Testis (tissue), 3 donors: ENCODE data around the gene ATOH8. TPM values are rescaled to one million over a fixed set of nuclear protein-coding genes. Genes with fewer than 3 reads are reported as not detected.

Experiments
- DNase-seq: peaks from one replicate; pipeline ENCODE4 v3.0.0-alpha.2; 2019
- H3K27ac ChIP-seq, 2 donors: fragments of 200-600 bp; sonication (generic); one replicate each; pipeline ENCODE4 v1.5.1; 2019
- H3K27me3 ChIP-seq: fragments of 200-600 bp; sonication (generic); one replicate; pipeline ENCODE4 v1.5.1; 2019
- H3K36me3 ChIP-seq: fragments of 200-600 bp; sonication (generic); one replicate; pipeline ENCODE4 v1.5.1; 2017; ENCODE audit warnings: low read depth; ENCODE audit errors: missing control alignments
- H3K4me1 ChIP-seq: fragments of 200-600 bp; sonication (generic); one replicate; pipeline ENCODE4 v1.5.1; 2019
- H3K4me3 ChIP-seq, 2 donors: fragments of 200-600 bp; sonication (generic); one replicate each; pipeline ENCODE4 v1.5.1; 2017 to 2019
- H3K9me3 ChIP-seq: fragments of 200-600 bp; sonication (generic); one replicate; pipeline ENCODE4 v1.5.1; 2017
- POLR2A ChIP-seq: fragments of 450-650 bp; IDR thresholded peaks from one replicate; pipeline ENCODE4 v1.6.1; 2017; ENCODE audit warnings: antibody characterized with exemption, mild to moderate bottlenecking, moderate library complexity
- WGBS, 2 donors: methylation state at CpG; one replicate each; pipeline ENCODE4 v1.1.5; 2018; 5-methylcytosine and 5-hydroxymethylcytosine counted together
- intact Hi-C: fragments of 100-400 bp; cut with DNase I; formaldehyde crosslinking; loops from one replicate; pipeline ENCODE4 v1.15.1; 2023; ENCODE audit warnings: low total_unique reads
- polyA plus RNA-seq: library from polyadenylated mRNA; stranded (reverse); fragments of 350-450 nt; fragmentation: Illumina TruSeq; extraction: RNeasy Lipid Tissue Mini Kit (QIAGEN cat#74804); gene quantifications from one replicate; pipeline ENCODE4 v1.2.3, GENCODE V29; 2014; ENCODE audit warnings: low read depth, low replicate concordance; ENCODE audit not compliant: insufficient read depth
- total RNA-seq, 2 donors: library from RNA; depleted of rRNA; stranded (reverse); fragments of >200 nt; gene quantifications; one replicate each; pipeline ENCODE4 v1.2.3, GENCODE V29; 2016
- TF ChIP-seq, protein P1 (sequence below), 3 experiments: fragments of 450-650 bp in 2 of 3; fragments of 200-600 bp in 1 of 3; sonication (generic) in 1 of 3; IDR thresholded peaks; one replicate each; pipeline ENCODE4 v1.5.1; 2016 to 2019; ENCODE audit warnings: antibody characterized with exemption in 3 of 3, mild to moderate bottlenecking in 2 of 3, moderate library complexity in 1 of 3

Gene ATOH8
- total and polyA plus RNA-seq, 3 donors from 2014 or later, result 13.5 to 16.8 (median 14.2) TPM

DNA sequence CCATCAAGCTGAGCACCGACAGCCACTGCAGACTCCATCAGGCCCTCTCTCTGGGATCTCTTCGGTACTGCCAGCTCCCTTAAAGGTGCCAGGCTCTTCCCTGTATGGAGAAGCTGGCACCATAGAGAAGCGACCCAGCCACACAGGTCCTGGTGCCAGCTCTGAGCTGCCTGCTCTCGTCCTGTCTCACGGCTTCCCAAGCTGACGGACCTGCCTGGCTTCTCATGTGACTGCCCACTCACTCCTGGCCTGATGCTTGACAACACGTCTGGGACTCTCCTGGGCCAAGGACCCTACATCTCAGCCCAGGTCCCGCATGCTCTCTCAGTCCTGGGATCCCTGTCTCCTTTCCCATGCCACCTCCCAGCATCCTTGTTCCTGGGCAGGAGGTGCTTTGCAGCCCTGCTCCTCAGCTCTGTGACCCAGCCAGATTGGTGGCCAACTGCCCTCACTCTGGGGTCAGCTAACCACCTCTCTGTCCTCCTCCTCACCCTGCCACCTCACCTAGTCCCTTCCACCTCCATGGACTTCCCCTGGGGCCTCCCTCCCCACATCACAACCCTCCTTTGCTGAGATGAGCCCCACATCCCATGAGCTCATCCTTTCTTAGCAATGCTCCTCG lies 12.5 kb upstream of the ATOH8 start:
- 83 to 86% methylated on average over 9 of the region's 9 CpGs for whole genome bisulfite sequencing, 2 donors
- intact Hi-C loops, result no loop called here
- no peaks in the 10 kb centered on the region for H3K9me3 ChIP-seq

DNA sequence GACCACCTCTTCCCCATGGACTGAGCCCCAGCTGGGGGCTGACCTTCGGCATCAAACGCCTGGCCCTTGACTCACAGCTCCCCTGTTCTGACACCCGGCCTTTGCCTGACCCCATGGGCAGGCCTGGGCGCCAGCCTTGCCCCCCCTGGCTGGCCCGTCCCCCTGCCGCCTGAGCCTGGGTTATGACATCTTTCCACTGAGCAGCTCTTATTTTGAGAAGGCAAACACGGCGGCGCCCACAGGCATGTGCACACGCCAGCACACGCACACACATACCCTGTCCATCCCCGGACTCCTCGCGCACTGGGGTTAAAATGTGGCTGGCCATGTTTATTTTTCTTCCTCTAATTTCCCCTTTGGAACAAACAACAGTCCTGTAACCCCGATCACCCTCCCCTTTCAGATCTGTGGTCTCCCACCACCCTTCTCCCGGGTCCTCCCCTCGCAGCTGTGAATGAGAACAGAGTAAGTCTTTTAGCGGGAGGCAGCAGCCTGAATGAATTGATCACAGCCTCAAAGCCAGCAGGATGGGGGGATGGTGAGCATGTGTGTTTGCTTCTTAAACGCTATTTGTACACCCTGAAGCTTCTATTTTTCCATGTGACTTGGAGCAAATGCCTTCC lies 11.8 kb upstream of the ATOH8 start:
- Histone ChIP-seq H3K27me3 (no peaks in the 10 kb centered on the region), H3K9me3 (no peaks in the 10 kb centered on the region), H3K27ac (peak overlapping the region; percentile 34 to 70), H3K4me1 (peaks cover 45% of the 10 kb centered on the region), H3K4me3 (no peak overlapping the region), H3K36me3 (no peaks in the 10 kb centered on the region)
- 32 to 44% methylated on average over 15 to 19 of the region's 19 CpGs for WGBS, 2 donors
- intact Hi-C loops, result no loop called here
- no peak for DNase-seq
- TF ChIP-seq, protein P1, sequence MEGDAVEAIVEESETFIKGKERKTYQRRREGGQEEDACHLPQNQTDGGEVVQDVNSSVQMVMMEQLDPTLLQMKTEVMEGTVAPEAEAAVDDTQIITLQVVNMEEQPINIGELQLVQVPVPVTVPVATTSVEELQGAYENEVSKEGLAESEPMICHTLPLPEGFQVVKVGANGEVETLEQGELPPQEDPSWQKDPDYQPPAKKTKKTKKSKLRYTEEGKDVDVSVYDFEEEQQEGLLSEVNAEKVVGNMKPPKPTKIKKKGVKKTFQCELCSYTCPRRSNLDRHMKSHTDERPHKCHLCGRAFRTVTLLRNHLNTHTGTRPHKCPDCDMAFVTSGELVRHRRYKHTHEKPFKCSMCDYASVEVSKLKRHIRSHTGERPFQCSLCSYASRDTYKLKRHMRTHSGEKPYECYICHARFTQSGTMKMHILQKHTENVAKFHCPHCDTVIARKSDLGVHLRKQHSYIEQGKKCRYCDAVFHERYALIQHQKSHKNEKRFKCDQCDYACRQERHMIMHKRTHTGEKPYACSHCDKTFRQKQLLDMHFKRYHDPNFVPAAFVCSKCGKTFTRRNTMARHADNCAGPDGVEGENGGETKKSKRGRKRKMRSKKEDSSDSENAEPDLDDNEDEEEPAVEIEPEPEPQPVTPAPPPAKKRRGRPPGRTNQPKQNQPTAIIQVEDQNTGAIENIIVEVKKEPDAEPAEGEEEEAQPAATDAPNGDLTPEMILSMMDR (IDR thresholded peaks at IDR 0.05), result no peak
- TF ChIP-seq POLR2A, result no peak

More for the DNA sequence above, 12.5 kb upstream of the ATOH8 start:
- no peak for DNase-seq
- Histone ChIP-seq H3K36me3 (no peaks in the 10 kb centered on the region), H3K27me3 (no peaks in the 10 kb centered on the region), H3K27ac (peak overlapping the region; percentile 34 to 70), H3K4me1 (peaks cover 45% of the 10 kb centered on the region), H3K4me3 (no peak overlapping the region)
- TF ChIP-seq, protein P1 (IDR thresholded peaks at IDR 0.05), result no peak
- TF ChIP-seq POLR2A, result no peak

DNA sequence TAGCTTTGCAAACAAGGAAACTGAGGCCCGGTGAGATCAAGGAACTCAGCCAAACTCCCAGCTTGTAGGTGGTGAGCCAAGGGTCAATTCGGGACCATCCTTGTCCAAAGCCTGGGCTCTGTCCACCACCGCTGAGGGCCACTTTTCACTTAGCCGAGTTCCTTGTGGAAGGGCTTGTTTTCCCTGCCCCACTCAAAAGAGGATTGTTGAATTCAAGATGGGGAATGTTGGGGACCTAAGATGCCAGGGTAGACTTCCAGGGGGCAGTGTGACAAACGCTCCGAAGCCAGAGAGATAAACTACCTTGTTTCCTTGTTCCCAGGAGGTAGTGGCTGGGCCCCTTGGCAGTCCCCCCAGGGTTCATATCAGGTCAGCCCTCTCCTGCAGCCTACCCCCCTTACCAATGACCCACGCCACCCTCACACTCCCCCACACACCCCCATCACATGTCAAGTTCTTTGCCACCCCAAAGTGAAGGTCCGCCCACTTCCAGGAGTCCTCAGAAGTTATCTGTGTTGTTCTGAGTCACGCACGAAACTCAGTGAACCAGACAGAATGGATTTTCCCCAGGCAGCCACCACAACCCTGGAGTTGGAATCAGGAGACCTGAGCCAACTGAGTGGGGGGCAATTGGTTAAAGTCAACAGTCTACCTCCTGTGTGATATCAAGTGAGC lies 10.3 kb upstream of the ATOH8 start:
- Histone ChIP-seq H3K36me3 (no peaks in the 10 kb centered on the region), H3K9me3 (no peaks in the 10 kb centered on the region), H3K27me3 (no peaks in the 10 kb centered on the region), H3K4me3 (no peak overlapping the region), H3K27ac (no peak overlapping the region), H3K4me1 (peaks cover 45% of the 10 kb centered on the region)
- intact Hi-C loops, result no loop called here
- WGBS, 2 donors, result 56% methylated on average over 10 of the region's 10 CpGs
- DNase-seq, result no peak
- TF ChIP-seq, protein P1 (IDR thresholded peaks at IDR 0.05), result no peak
- TF ChIP-seq POLR2A, result no peak

DNA sequence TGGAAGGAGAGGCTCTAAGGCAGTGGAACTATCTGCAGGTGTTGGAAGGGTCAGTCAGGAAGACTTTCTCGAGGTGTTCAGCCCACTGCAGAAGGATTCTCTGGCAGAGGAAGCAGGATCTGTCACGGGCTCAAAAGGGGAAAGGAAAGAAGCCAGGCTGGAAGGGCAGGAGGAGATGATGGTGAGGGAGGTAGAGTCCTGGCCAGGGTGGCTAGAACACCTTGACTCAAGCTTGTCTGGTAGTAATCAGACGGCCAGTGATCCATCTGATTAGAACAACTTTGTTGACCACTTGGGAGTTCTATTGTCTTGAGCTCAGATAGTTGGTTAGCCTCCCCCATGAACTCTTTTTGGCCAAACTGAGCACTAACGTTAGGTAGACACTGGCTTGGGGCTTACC lies 9.7 kb upstream of the ATOH8 start:
- no peak for DNase-seq

More for the DNA sequence above, 9.7 kb upstream of the ATOH8 start:
- H3K4me1 ChIP-seq, result peaks cover 45% of the 10 kb centered on the region
- H3K27me3 ChIP-seq, result no peaks in the 10 kb centered on the region
- intact Hi-C loops, result no loop called here
- TF ChIP-seq POLR2A, result no peak
- TF ChIP-seq, protein P1 (IDR thresholded peaks at IDR 0.05), result no peak
- H3K36me3 ChIP-seq, result no peaks in the 10 kb centered on the region
- H3K27ac ChIP-seq, result peak overlapping the region in 1 of 2 donors; percentile 64
- no peak overlapping the region for H3K4me3 ChIP-seq
- 50 to 58% methylated on average over 4 of the region's 4 CpGs for WGBS, 2 donors
- no peaks in the 10 kb centered on the region for H3K9me3 ChIP-seq
